GM10248 (cell line): ENCODE data around the gene VMP1.

Experiments
- CTCF ChIA-PET: fragments of 300-600 bp; sonication (Branson Sonifier 250); formaldehyde crosslinking; extraction: SDS; loops from one replicate; lab custom pipeline; 2021; ENCODE audit warnings: antibody characterized with exemption; lab: Yijun Ruan, JAX
- POLR2A ChIA-PET: fragments of 350-650 bp; sonication (Branson Sonifier 250); formaldehyde crosslinking; extraction: SDS; loops from one replicate; lab custom pipeline; 2020; ENCODE audit warnings: antibody characterized with exemption; lab: Yijun Ruan, JAX
- DNase-seq: peaks from one replicate; pipeline ENCODE4 v3.0.0; 2012; ENCODE audit errors: extremely low spot score
- TF ChIP-seq, protein P1 (sequence below): IDR thresholded peaks from 2 replicates; pipeline ENCODE4 v1.5.1; 2012; ENCODE audit warnings: mild to moderate bottlenecking, low read depth; ENCODE audit errors: extremely low read depth, missing control alignments, control extremely low read depth

Gene VMP1

DNA sequence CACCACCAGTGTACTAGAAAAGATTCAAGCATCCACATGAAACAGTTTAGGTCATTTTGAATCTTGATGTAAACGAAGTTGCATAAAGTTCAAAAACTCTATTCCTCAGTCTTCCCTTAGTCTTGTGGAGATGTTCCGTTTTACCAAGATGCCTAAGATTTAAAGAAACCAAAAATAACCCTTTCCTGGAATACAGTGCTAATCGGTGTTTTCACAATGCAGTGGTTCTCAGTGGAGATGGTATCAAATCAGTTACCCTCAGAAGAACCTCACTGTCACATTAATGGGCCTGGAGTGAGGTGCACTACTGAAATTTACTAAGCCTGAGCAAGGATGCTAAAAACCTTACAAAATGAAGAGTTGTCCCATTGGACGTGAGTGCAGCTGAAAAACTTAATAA is 9.3 kb upstream of the VMP1 start:
- TF ChIP-seq, protein P1, sequence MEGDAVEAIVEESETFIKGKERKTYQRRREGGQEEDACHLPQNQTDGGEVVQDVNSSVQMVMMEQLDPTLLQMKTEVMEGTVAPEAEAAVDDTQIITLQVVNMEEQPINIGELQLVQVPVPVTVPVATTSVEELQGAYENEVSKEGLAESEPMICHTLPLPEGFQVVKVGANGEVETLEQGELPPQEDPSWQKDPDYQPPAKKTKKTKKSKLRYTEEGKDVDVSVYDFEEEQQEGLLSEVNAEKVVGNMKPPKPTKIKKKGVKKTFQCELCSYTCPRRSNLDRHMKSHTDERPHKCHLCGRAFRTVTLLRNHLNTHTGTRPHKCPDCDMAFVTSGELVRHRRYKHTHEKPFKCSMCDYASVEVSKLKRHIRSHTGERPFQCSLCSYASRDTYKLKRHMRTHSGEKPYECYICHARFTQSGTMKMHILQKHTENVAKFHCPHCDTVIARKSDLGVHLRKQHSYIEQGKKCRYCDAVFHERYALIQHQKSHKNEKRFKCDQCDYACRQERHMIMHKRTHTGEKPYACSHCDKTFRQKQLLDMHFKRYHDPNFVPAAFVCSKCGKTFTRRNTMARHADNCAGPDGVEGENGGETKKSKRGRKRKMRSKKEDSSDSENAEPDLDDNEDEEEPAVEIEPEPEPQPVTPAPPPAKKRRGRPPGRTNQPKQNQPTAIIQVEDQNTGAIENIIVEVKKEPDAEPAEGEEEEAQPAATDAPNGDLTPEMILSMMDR: no peak
- DNase-seq: no peak
- ChIA-PET CTCF (interaction anchor here (1.8 kb wide), 1 partner anchor 24 kb away, joined by 4 read pairs; no protein-coding TSS in a partner anchor), POLR2A (no interaction called here)

DNA sequence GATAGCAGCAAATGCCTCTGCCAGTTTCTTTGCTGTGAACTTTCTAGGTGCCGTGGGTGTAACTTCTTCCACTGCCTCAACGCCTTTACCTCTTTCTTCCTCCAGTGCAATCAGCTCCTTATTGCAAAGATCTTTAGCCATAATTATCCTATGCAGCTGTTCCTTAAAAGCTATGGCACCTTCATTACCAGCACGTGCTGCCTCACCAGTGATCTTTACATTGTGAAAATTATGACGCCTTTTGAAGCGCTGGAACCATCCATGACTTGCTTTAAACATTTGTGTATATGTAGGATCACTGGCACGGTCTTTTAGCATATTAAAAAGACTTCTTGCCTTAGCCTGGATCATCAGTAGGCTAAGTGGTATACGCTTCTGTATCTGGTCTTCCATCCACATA is 8.2 kb upstream of the VMP1 start:
- TF ChIP-seq, protein P1: no peak
- no peak for DNase-seq

DNA sequence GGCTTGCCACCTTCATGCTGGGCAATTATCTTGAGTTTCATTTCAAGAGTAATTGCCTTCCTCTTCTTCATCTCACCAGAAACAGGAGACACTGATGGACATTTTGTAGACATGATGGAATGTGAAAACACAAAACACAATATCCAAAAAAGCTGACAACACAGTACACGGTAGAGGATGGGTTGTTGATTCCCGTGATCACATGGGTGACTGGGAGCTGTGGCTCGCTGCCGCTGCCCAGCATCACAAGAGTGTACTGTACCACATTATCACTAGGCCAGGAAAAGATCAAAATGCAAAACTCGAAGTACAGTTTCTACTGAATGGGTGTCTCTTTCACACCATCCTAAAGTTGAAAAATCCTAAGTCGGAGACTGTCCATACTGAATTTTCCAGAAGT is 7.7 kb upstream of the VMP1 start:
- ChIA-PET POLR2A (interaction anchor here (0.6 kb wide), 1 partner anchor 128 kb away, joined by 4 read pairs; no protein-coding TSS in a partner anchor), CTCF (interaction anchor here (1.0 to 1.2 kb wide), 2 partner anchors 39 to 43 kb away, joined by 3 to 4 read pairs; no protein-coding TSS in a partner anchor)
- TF ChIP-seq, protein P1: no peak
- DNase-seq: no peak

More for the DNA sequence above, 8.2 kb upstream of the VMP1 start:
- CTCF ChIA-PET: interaction anchor here (1.0 to 1.2 kb wide), 2 partner anchors 38 to 42 kb away, joined by 3 to 4 read pairs; no protein-coding TSS in a partner anchor
- POLR2A ChIA-PET: no interaction called here

DNA sequence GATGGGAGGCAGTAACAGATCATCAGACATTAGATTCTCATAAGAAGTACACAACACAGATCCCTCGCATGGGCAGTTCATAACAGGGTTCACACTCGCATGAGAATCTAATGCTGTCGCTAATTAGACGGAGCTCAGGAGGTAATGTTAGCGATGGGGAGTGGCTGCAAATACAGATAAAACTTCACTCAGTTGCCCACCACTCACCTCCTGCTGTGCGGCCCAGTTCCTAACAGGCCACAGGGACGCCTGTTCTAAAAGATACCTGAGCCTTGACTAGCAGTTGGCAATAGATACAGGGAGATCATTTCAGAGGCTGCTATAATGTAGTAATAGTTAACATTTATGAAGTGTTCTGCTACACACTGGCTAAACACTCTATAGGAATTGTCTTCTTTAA is 5.2 kb upstream of the VMP1 start:
- POLR2A ChIA-PET: interaction anchor here (1.1 kb wide), 1 partner anchor 52 kb away, joined by 5 read pairs; no protein-coding TSS in a partner anchor
- TF ChIP-seq, protein P1: no peak
- CTCF ChIA-PET: interaction anchor here (1.0 to 4.1 kb wide), 5 partner anchors 16 to 440 kb away, joined by 3 to 11 read pairs (median 5); no protein-coding TSS in a partner anchor
- DNase-seq: no peak

DNA sequence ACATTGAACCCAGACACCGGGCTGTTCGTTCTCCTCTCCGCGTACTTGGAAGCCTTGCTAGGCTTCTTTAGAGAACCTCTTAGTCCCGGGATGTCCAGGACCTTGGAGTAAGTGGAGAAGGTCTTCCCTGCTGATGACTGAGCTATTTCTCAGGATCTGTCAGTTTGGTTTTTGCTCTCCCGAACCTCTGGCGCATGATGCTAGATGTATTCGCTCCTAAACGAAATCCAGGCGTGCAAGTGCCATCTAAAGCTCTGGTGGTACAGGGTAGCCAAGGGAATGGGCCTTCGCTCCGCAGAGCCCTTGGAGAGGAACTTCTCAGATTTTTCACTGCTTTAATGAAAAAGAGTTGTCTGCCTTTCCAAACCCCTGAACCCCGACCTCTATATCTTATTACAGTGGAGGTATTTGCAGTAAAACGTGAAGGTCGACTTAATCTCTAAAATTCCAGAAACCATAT is 547 bp downstream of the VMP1 start:
- POLR2A ChIA-PET: interaction anchor here (1.1 kb wide), 1 partner anchor 89 kb away, joined by 9 read pairs; the partner anchor contains the start of gene CLTC
- CTCF ChIA-PET: interaction anchor here (1.2 to 2.5 kb wide), 8 partner anchors 14 to 206 kb away, joined by 3 to 11 read pairs (median 4); no protein-coding TSS in a partner anchor
- TF ChIP-seq, protein P1: no peak
- peak; percentile 16 for DNase-seq

DNA sequence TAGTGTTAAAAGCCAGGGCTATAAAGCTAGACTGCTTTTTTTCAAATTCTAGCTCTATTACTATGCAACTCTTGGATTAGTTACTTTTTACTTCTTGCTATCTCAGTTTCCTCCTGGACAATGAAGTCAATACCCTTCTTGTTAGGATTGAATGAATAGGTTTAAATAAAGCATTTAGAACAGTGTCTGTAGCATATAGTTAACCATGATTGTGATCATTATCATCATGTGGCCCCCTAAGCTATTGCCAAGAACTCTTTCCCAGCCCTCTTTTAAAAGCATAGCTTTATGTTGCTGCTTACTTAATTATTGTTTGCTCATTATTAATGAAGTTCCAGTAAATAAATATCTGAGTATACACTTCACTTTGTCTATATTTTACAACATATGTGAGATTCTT is 4.5 kb downstream of the VMP1 start:
- TF ChIP-seq, protein P1: no peak
- ChIA-PET CTCF (interaction anchor here (1.0 to 1.2 kb wide), 3 partner anchors 11 to 136 kb away, joined by 3 to 5 read pairs (median 4); no protein-coding TSS in a partner anchor), POLR2A (no interaction called here)
- no peak for DNase-seq
